HG03439 (cell line): ENCODE results near the gene PPP2R2C.

Experiments
- ATAC-seq: cut with Tn5 transposase; IDR thresholded peaks from one replicate; pipeline ENCODE4 v1.9.1; 2021; ENCODE audit warnings: mild to moderate bottlenecking, moderate library complexity; ENCODE audit not compliant: unreplicated experiment

Gene PPP2R2C

GRCh38 chr4:6404611-6405396 is 67.6 kb downstream of the PPP2R2C start:
- no peak for ATAC-seq

GRCh38 chr4:6403400-6403685 is 69.1 kb downstream of the PPP2R2C start:
- no peak for ATAC-seq

DNA sequence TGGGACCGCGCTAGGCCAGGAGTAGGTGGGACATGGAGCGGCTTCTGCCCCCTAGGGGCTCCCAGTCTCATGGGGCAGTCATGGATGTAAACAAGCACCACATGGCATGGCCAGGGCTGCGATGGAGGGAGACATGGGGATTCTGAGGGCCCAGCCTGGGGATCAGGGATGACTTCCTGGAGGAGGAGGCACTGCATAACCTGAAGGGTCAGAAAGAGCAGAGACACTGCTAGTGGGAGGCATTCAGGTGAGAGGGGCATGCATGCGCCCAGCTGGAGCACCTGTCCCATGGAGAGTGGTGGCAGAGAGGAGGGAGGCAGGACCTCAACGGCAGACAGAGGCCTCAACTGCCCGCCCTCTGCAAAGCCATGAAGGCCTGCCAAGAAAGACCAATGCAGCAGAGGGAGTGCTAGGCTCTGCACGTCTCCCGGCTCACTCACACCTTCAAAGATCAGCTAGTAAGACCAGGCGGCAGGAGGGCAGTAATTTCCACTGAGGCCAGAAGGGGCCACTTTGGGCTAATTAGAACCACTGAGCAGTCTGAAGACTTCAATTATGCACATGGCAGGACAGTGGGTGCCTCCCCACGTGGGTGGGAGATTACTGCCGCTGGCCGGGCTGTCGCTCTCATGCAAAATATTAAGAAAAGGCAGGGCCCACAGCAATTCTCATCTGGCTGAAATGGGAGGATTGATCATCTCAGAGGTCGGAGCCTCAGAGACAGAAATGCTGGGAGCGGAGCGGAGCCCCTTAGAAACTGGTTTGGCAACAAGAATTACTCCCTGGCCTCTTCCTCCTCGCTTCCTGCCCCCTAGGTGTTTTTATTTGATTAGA is 69.6 kb downstream of the PPP2R2C start:
- ATAC-seq = no peak

- no peak for ATAC-seq
These were observed 70.6 kb downstream of the PPP2R2C start for GRCh38 chr4:6401797-6402196.

- ATAC-seq = no peak
These were observed 75.6 kb downstream of the PPP2R2C start for GRCh38 chr4:6396696-6397236.

- ATAC-seq = no peak
These were observed 76.8 kb downstream of the PPP2R2C start for GRCh38 chr4:6395466-6396228.

DNA sequence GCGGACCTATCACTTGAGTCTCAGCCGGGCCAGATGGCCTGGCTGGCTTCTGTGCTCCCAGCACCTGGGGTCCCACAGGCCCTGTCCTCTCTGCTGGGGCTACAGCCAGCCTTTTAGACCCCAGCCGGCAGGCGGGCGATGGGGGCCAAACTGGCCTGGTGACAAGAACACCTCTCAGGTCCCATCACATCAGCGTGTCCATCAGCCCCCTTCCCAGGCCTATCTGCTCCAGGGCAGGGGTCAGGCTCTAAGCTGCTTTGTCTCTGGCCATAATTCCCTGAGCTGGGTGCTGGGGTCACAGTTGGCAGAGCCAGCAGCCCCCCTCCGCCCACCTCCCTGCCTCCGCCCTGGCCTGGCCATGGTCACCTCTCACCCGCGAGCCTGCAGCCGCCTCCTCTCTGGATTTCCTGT is 77.7 kb downstream of the PPP2R2C start:
- no peak for ATAC-seq

- no peak for ATAC-seq
These were observed 78.6 kb downstream of the PPP2R2C start for GRCh38 chr4:6393544-6394475.

DNA sequence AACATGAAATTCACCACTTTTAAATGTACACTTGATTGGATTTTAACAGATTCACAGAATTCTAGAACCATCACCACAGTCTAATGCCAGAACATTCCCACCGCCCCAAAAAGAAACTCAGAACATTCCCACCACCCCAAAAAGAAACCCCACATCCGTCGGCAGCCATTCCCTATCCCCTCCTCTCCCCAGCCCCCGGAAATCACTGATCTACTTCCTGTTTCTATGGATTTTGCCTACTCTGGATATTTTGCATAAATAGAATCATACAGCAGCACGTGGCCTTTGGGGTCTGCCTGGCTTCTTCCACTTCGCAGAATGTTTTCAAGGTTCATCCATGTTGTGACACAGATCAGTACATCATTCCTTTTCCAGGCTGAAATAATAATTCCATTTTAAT is 79.3 kb downstream of the PPP2R2C start:
- ATAC-seq = no peak

DNA sequence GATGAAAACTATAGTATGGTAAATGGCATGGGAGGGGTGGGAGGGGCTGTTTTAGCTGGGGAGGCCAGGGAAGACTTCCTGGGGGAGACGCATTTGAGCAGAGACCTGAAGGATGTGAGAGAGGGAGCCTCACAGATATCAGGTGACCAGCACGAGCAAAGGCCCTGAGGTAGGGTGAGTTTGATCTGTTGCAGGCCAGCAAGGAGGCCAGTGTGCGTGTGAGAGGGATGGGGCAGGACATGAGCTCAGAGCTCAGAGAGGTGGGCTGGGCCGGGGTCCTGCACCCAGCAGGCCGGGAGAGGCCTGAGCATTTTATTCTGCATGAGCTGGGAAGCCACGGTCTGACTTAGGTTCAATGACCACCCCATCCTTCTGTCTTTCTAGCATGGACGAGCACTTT is 80.0 kb downstream of the PPP2R2C start:
- no peak for ATAC-seq

GRCh38 chr4:6391852-6392188 is 80.6 kb downstream of the PPP2R2C start:
- ATAC-seq = no peak

GRCh38 chr4:6391186-6391851 is 81.1 kb downstream of the PPP2R2C start:
- no peak for ATAC-seq

GRCh38 chr4:6390356-6390755 is 82.1 kb downstream of the PPP2R2C start:
- ATAC-seq = no peak

DNA sequence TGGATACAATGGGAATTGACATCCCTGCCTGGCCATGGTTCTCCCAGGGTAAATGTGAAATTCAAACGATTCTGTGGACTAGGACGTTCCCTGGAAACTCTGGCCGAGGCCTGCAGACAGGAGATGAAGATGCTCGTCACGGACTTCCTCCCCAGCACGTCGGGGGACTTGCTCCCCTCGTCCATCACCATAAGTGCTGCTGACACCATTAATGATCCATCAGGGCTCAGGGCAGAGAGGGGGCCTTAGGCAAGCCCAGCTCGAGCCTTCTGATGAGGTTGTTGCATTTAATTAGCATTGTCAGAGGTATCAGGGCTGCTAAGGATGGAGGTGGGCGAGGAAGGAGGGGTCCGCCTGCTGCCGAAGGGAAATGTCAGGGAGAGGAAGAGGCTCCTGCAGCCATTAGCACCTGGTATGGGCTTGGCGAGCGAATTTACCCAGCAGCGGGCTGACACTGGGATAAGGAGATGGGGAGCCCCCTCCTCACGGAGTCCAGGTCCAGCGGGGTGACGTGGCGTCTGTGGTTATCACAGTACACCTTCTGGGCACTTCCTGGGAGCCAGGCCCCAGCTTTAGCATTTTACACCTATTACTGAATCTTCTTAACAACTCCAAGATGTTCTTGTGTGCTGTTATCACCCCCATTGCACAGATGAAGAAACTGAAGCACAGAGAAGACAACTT is 83.1 kb downstream of the PPP2R2C start:
- ATAC-seq = no peak

- ATAC-seq = no peak
These were observed 83.7 kb downstream of the PPP2R2C start for GRCh38 chr4:6388713-6389112.

DNA sequence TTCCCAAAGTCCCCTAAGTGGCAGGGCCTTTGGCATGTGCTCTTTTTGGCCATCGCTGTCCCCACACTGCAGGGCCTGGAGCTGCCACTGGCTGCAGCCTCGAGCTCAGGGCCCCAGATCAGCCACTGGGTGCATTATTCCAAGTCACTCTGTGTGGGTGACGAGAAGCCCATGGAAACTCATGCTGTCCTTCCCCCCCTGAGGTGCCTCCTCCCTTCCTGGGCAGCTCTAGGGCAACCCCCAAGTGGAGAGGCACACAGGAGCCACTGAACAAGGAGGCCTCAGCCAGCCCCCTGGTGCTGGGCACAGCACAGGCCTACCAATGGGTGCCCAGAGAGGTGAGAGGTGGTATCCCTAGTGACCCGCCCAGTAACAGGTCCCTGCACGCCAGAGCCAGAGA is 84.5 kb downstream of the PPP2R2C start:
- no peak for ATAC-seq

DNA sequence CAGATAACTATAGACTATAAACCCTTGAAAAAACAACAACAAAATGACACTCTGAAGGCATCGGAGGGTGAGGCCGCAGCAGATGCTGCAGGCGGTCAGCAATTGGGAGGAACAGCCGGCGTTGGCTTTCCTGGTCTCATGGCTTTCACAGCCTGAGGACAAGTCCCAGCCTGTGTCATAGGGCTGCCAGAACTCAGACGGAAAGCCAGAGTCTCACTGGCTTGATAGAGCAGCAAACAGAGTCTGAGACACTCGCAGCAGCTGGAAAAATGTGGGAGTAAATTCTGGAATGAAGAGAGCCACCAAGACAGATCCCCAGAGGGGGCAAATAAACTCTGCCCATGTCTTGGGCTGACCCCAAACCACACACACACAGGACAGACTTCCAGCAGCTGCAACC is 86.3 kb downstream of the PPP2R2C start:
- no peak for ATAC-seq

DNA sequence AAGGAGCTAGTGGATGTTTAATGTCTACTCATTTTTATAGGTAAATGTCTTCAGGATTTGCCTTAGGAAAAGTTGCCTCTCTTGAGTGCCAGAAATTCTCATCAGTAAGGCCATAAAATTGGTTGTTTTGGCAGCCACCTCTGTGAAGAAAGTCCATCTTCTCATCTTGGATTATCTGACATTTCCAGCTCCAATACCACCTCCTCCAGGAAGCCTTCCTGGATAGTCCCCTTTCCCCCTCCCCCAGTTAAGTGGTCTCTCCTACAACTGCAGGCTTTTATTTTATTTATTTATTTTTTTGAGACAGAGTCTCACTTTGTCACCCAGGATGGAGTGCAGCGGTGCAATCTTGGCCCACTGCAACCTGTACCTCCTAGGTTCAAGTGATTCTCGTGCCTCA is 87.1 kb downstream of the PPP2R2C start:
- ATAC-seq = no peak

- ATAC-seq = no peak
These were observed 87.9 kb downstream of the PPP2R2C start for GRCh38 chr4:6384541-6384940.
